GM19043 (cell line): ENCODE data around the gene PDE6G.

Experiments used
- ATAC-seq: cut with Tn5 transposase; IDR thresholded peaks from one replicate; pipeline ENCODE4 v1.9.1; 2021; ENCODE audit warnings: low read depth; ENCODE audit not compliant: unreplicated experiment

Gene PDE6G

DNA sequence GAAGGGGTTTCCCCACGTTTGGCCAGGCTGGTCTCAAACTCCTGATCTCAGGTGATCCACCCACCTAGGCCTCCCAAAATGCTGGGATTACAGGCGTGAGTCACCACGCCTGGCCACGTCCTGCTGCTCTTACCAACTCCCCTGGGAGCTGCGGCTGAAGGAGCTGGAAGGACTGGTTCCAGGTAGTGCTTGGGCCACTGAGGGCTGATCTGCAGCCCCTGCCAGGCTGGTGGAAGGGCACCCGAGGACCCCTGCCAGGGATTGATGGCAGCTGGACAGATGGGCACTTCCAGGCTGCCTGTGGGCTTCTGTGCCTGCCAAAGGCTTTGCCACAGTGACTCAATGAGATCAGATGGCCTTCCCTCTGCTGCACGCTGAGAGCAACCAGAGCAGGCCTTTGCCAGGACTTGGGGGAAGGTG, 7.7 kb upstream of the PDE6G start:
- ATAC-seq = no peak

DNA sequence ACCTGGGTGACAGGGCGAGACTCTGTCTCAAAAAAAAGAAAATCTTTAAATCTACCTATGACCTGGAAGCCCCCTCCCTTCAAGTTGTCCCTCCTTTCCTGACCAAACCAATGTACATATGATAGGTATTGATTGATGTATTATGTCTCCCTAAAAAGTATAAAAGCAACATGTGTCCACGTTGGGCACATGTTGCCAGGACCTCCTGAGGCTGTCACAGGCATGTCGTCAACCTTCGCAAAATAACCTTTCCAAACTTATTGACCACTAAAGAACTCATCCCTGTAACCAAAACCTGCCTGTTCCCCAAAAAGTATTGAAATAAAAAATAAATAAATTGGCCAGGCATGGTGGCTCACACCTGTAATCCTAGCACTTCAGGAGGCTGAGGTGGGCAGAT, 5.7 kb upstream of the PDE6G start:
- ATAC-seq = no peak

DNA sequence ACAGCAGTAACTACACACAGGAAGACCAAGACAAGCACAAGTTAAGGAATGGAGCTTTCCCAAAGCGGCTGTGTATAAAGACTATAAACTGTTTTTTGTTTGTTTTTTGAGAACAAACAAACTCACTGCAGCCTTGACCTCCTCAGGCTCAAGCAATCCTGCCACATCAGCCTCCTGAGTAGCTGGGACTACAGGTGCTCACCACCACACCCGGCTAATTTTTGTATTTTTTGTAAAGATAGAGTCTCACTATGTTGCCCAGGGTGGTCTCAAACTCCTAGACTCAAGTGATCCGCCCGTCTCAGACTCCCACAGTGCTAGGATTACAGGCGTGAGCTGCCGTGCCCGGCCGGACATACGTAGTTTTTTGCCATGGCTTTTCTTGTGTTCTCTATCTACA, 4.1 kb upstream of the PDE6G start:
- ATAC-seq = no peak

GRCh38 chr17:81659038-81659437, 2.7 kb upstream of the PDE6G start:
- ATAC-seq = no peak

DNA sequence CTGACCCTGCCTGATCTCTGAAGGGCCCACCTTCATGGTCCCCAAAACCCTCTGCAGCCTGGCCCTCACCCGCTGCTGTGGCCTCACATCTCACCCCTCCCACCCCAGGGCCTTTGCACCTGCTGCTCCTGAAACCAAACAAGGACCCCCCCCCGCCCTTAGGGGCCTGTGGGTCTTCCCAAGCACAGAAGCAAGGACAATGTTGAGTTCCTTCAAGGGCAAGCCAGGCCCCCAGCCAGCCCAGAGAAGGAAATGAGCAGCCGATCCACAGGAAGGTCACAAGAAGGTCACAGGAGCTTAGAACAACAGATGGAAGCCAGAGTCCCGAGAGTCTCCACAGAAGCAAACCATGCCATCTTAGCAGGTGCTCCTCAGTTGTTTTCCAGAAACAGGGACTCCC, 493 bp upstream of the PDE6G start:
- ATAC-seq = no peak

- no peak for ATAC-seq
Observed at GRCh38 chr17:81655378-81656117, 794 bp downstream of the PDE6G start.

DNA sequence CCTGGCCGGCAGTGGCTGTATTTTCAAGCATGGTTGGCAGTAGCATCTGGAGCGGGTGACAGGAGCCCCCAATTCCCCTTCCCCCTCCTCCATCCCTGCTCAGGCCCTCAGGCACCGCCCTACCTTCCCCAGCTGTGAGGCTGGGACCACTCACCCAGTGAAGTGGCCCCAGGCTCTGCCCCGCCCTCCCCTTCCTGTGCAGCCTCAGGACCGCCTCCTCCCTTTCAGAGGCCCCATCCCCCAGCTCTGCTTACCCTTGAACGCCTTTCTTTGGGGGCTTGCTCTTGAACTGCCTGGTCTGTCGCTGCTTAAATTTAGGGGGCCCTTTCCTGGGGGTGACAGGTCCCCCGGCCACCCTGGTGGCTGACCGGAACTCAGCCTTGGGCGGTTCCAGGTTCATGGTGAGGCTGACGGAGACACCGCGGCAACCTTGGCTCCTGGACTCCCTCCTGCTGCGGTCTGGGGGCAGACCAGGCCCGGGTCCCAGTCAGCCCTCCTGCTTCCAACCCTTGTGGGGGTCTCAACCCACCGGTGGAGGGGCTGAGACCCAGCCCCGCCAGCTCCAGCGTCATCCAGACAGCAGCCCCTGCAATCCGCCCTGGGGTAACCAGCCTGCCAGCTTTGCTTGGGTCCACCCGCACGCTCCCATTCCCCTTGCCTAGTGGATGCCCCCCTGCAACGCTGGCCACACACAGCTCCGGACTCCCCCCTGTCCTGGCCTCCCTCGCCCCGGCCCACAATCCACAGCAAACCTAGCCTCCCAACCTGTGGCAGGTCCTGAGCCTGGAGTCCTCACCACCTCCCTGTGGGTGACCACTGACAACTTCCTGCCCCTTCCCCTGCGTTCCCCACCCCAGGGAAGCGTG, 3.2 kb downstream of the PDE6G start:
- ATAC-seq = no peak

- no peak for ATAC-seq
Observed at GRCh38 chr17:81651692-81652091, 4.7 kb downstream of the PDE6G start.

DNA sequence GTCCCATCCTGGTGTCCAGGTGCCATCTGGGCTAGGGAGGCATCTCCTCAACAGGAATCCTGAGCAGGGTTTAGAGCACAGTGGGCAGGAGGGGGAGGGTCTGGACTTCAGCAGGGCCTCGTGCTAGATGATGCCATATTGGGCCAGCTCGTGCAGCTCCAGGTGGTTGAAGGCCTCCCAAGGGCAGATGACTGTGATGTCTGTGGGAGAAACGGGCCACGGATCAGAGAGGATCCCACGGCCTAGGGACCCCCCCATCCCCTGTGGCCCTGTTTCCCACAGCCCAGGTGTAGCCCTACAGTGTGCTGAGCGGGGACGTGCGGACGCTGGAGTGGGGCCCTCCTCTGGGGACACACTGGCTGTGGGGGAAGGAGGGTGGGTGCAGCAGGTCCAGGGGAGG, 5.4 kb downstream of the PDE6G start:
- no peak for ATAC-seq

- ATAC-seq = no peak
Observed at GRCh38 chr17:81648707-81649085, 7.6 kb downstream of the PDE6G start.

GRCh38 chr17:81648013-81648706, 8.2 kb downstream of the PDE6G start:
- no peak for ATAC-seq

DNA sequence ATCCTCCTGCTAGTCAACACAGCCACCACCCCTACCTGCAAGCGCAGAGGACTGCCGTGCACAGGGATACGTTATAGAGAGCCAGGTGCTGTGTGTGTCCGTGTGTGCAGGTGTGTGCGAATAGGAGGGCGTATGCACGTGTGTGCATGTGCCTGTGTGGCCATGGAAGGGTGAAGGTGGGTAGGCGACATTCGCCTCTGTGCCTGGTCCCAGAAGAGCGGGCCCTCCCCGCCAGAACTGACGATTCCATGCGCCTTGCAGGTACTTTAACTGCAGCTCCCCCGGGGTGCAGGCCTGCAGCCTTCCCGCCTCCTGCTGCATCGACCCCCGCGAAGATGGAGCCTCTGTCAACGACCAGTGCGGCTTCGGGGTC, 8.7 kb downstream of the PDE6G start:
- ATAC-seq = no peak

GRCh38 chr17:81646869-81647600, 9.3 kb downstream of the PDE6G start:
- no peak for ATAC-seq

- ATAC-seq = no peak
Observed at GRCh38 chr17:81644976-81645952, 11.1 kb downstream of the PDE6G start.

- ATAC-seq = no peak
Observed at GRCh38 chr17:81644496-81644895, 11.8 kb downstream of the PDE6G start.

- no peak for ATAC-seq
Observed at GRCh38 chr17:81641825-81642489, 14.4 kb downstream of the PDE6G start.

DNA sequence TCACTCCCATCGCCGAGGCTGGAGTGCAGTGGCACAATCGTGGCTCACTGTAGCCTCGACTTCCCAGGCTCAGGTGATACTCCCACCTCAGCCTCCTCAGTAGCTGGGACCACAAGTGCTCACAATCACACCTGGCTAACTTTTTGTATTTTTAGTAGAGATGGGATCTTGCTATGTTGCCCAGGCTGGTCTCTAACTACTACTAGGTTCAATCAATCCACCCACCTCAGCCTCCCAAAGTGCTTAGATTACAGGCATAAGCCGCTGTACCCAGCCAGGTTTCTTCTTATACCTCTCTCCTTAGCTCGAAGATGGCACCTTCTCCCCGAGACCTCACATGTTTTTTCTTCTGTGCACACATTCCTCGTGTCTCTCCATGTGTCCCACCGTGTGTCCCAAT, 16.3 kb downstream of the PDE6G start:
- ATAC-seq = no peak

- no peak for ATAC-seq
Observed at GRCh38 chr17:81638683-81639082, 17.7 kb downstream of the PDE6G start.
